ENCODE results near the gene FARSB. TPM values are rescaled to one million over a fixed set of nuclear protein-coding genes. Genes with fewer than 3 reads are reported as not detected.
A peak's percentile ranks its signal among the peaks of the same experiment; 100 is the strongest.

Gene FARSB
- polyA plus RNA-seq, 4 donors = 24.7 to 32.7 (median 26.1) TPM

- DNase-seq (ENCODE audit: low read depth in 4 of 4, low spot score in 3 of 4) = no peak
Observed at GRCh38 chr2:222563106-222563718, 92.7 kb downstream of the FARSB start.

GRCh38 chr2:222561817-222562645 lies 93.9 kb downstream of the FARSB start:
- DNase-seq (ENCODE audit: low read depth in 4 of 4, low spot score in 3 of 4) = peak; percentile 51 to 69 (median 62)

GRCh38 chr2:222561151-222561550 lies 94.7 kb downstream of the FARSB start:
- no peak for DNase-seq (ENCODE audit: low read depth in 4 of 4, low spot score in 3 of 4)

GRCh38 chr2:222554517-222554916 lies 101.4 kb downstream of the FARSB start:
- no peak for DNase-seq (ENCODE audit: low read depth in 4 of 4, low spot score in 3 of 4)

GRCh38 chr2:222548992-222549391 lies 106.9 kb downstream of the FARSB start:
- DNase-seq (ENCODE audit: low read depth in 4 of 4, low spot score in 3 of 4) = no peak

- no peak for DNase-seq (ENCODE audit: low read depth in 4 of 4, low spot score in 3 of 4)
Observed at GRCh38 chr2:222547083-222547482, 108.8 kb downstream of the FARSB start.

GRCh38 chr2:222545823-222546795 lies 109.8 kb downstream of the FARSB start:
- no peak for DNase-seq (ENCODE audit: low read depth in 4 of 4, low spot score in 3 of 4)

- no peak for DNase-seq (ENCODE audit: low read depth in 4 of 4, low spot score in 3 of 4)
Observed at GRCh38 chr2:222544661-222545060, 111.2 kb downstream of the FARSB start.

- DNase-seq (ENCODE audit: low read depth in 4 of 4, low spot score in 3 of 4) = no peak
Observed at GRCh38 chr2:222538535-222538934, 117.4 kb downstream of the FARSB start.

GRCh38 chr2:222535477-222535876 lies 120.4 kb downstream of the FARSB start:
- no peak for DNase-seq (ENCODE audit: low read depth in 4 of 4, low spot score in 3 of 4)

GRCh38 chr2:222532315-222532714 lies 123.6 kb downstream of the FARSB start:
- no peak for DNase-seq (ENCODE audit: low read depth in 4 of 4, low spot score in 3 of 4)

GRCh38 chr2:222526480-222527277 lies 129.2 kb downstream of the FARSB start:
- no peak for DNase-seq (ENCODE audit: low read depth in 4 of 4, low spot score in 3 of 4)

- DNase-seq (ENCODE audit: low read depth in 4 of 4, low spot score in 3 of 4) = no peak
Observed at GRCh38 chr2:222525811-222526210, 130.1 kb downstream of the FARSB start.

GRCh38 chr2:222523783-222524544 lies 131.9 kb downstream of the FARSB start:
- DNase-seq (ENCODE audit: low read depth in 4 of 4, low spot score in 3 of 4) = no peak

GRCh38 chr2:222522082-222522481 lies 133.8 kb downstream of the FARSB start:
- DNase-seq (ENCODE audit: low read depth in 4 of 4, low spot score in 3 of 4) = no peak

- no peak for DNase-seq (ENCODE audit: low read depth in 4 of 4, low spot score in 3 of 4)
Observed at GRCh38 chr2:222521099-222521498, 134.8 kb downstream of the FARSB start.

Data from left renal pelvis (tissue), 4 donors.